ENCODE data around the gene ROR2. TPM values are rescaled to one million over a fixed set of nuclear protein-coding genes. Genes with fewer than 3 reads are reported as not detected.

ROR2 gene
- total RNA-seq, 4 donors from 2014 or later, result 1.8 to 4.2 (median 2.7) TPM

DNA sequence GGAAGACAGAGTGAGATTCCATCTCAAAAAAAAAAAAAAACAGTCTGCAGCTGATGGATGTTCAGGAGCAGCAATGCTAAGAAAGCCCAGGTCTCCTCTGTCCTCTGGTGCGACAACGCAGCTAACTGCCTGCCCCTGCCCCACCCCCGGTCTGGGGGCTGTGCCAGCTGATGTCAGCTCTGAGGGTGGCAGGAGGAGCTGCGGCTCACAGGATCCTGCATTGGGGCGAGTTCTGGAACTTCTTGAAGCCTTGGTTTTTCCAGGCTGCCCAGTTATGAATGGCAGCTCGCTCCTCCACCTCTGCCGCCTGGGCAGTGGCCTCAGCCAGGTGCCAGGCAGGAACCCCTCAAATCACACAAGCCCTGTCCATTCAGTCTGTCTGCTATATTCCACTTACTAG, 113.5 kb downstream of the ROR2 start:
- Histone ChIP-seq H3K36me3 (no peaks in the 10 kb centered on the region), H3K27me3 (no peaks in the 10 kb centered on the region), H3K27ac (no peak overlapping the region), H3K9me3 (no peaks in the 10 kb centered on the region), H3K4me3 (no peak overlapping the region), H3K4me1 (peaks cover 0 to 11% (median 0%) of the 10 kb centered on the region in 4 donors)
- WGBS, 2 donors, result 54 to 70% methylated on average over 5 to 7 of the region's 7 CpGs
- no peak for DNase-seq (ENCODE audit: low spot score in 2 of 2)
- no peak for TF ChIP-seq EP300 (IDR thresholded peaks at IDR 0.05)
- TF ChIP-seq, protein P1, sequence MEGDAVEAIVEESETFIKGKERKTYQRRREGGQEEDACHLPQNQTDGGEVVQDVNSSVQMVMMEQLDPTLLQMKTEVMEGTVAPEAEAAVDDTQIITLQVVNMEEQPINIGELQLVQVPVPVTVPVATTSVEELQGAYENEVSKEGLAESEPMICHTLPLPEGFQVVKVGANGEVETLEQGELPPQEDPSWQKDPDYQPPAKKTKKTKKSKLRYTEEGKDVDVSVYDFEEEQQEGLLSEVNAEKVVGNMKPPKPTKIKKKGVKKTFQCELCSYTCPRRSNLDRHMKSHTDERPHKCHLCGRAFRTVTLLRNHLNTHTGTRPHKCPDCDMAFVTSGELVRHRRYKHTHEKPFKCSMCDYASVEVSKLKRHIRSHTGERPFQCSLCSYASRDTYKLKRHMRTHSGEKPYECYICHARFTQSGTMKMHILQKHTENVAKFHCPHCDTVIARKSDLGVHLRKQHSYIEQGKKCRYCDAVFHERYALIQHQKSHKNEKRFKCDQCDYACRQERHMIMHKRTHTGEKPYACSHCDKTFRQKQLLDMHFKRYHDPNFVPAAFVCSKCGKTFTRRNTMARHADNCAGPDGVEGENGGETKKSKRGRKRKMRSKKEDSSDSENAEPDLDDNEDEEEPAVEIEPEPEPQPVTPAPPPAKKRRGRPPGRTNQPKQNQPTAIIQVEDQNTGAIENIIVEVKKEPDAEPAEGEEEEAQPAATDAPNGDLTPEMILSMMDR (IDR thresholded peaks at IDR 0.05), result no peak
- no peak for TF ChIP-seq POLR2A (IDR thresholded peaks at IDR 0.05)

DNA sequence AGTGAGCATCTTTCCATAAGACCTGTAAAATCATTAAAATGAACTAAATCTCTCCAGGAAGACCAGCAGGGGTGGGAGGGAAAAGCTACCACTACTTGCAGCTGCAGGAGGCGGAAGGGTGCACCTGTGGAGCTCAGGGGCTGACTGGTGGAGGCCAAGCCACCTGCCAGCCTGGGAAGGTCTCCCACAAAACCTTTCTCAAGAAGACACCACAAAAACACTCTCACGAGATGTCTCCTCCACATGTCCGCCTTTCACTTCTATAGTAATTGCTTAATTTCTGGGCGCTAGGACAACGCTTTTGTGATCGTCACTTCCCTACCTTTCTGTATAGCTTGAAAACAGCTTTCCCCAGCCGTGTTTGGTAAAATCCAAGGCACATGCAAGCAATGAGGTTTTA, 114.4 kb downstream of the ROR2 start:
- Histone ChIP-seq H3K4me1 (peaks cover 0 to 11% (median 0%) of the 10 kb centered on the region in 4 donors), H3K4me3 (no peak overlapping the region), H3K27ac (no peak overlapping the region), H3K27me3 (no peaks in the 10 kb centered on the region), H3K9me3 (no peaks in the 10 kb centered on the region), H3K36me3 (no peaks in the 10 kb centered on the region)
- DNase-seq (ENCODE audit: low spot score in 2 of 2), result no peak
- TF ChIP-seq EP300 (IDR thresholded peaks at IDR 0.05), result no peak
- TF ChIP-seq, protein P1 (IDR thresholded peaks at IDR 0.05), result no peak
- TF ChIP-seq POLR2A (IDR thresholded peaks at IDR 0.05), result no peak
- 92 to 95% methylated on average over 7 of the region's 7 CpGs for WGBS, 2 donors

DNA sequence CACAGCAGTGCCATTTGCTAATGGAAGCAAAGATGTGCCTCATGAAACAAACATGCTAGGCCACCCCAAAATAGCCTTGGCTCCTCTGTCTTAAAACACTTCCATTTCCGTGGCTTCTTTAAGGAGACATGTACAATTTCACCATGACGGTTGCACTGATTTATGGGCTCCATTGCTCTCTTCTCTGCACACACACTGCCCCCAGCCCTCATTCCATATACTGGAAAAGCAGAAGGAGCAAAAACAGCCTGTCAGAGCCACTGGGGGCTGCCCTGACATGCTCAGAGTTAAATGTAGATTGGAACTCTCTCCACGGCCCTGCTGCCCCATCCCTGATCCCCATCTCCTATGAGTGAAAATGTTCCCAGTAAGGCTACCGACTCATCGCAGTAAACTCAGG, 114.8 kb downstream of the ROR2 start:
- Histone ChIP-seq H3K27me3 (no peaks in the 10 kb centered on the region), H3K4me3 (no peak overlapping the region), H3K36me3 (no peaks in the 10 kb centered on the region), H3K9me3 (no peaks in the 10 kb centered on the region), H3K27ac (no peak overlapping the region), H3K4me1 (peaks cover 0 to 11% (median 0%) of the 10 kb centered on the region in 4 donors)
- TF ChIP-seq, protein P1 (IDR thresholded peaks at IDR 0.05), result no peak
- TF ChIP-seq POLR2A (IDR thresholded peaks at IDR 0.05) (no peak), EP300 (IDR thresholded peaks at IDR 0.05) (no peak)
- DNase-seq (ENCODE audit: low spot score in 2 of 2), result no peak
- WGBS, 2 donors, result 74 to 81% methylated on average over 5 of the region's 5 CpGs

DNA sequence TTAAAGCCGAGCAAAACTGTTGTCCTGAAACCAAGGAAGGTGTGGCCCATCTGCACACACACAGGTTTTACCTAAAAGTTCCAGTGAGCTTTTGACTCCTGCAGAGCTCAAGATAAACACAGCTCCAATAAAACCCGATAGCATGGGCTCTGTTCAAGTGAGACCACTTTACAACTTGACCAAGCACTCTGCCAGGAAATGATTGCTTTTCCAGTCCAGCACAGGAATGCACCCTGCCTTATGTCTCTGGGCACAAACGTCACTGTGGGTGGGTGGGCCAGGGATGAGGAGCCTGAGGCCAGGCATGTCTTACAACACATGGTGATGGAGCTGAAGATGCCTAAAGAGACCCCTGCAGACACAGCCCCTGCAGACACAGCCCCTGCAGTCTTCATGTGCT, 115.3 kb downstream of the ROR2 start:
- H3K36me3 ChIP-seq, result no peaks in the 10 kb centered on the region
- H3K4me1 ChIP-seq, result peaks cover 0 to 11% (median 0%) of the 10 kb centered on the region in 4 donors
- H3K9me3 ChIP-seq, result no peaks in the 10 kb centered on the region
- TF ChIP-seq, protein P1 (IDR thresholded peaks at IDR 0.05), result no peak
- TF ChIP-seq POLR2A (IDR thresholded peaks at IDR 0.05), result no peak
- TF ChIP-seq EP300 (IDR thresholded peaks at IDR 0.05), result no peak
- no peak for DNase-seq (ENCODE audit: low spot score in 2 of 2)
- 39 to 60% methylated on average over 3 of the region's 3 CpGs for WGBS, 2 donors
- H3K27ac ChIP-seq, result no peak overlapping the region
- no peaks in the 10 kb centered on the region for H3K27me3 ChIP-seq
- H3K4me3 ChIP-seq, result no peak overlapping the region

DNA sequence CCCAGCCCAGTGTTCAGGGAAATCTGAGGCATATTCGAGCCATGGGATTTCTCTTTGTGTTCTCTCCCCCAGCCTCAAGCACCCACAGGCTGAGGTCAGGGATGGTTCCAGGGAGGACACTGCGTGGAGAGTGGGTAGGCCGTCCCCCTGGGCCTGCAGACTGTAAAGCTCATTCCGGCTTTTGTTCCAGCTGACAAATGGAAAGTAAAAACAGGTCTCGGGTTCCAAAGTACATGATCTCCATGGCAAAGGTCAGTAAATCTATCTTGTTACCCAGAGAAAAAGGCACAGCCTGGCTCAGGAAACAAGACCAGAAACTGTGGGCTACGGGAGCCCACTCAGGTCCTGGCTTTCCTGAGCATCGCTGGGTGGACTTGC, 116.2 kb downstream of the ROR2 start:
- no peaks in the 10 kb centered on the region for H3K27me3 ChIP-seq
- H3K4me1 ChIP-seq, result peaks cover 0 to 9% (median 0%) of the 10 kb centered on the region in 4 donors
- 57 to 58% methylated on average over 7 of the region's 7 CpGs for WGBS, 2 donors
- no peak overlapping the region for H3K27ac ChIP-seq
- no peak overlapping the region for H3K4me3 ChIP-seq
- H3K36me3 ChIP-seq, result no peaks in the 10 kb centered on the region
- DNase-seq (ENCODE audit: low spot score in 2 of 2), result no peak
- TF ChIP-seq, protein P1 (IDR thresholded peaks at IDR 0.05), result no peak
- TF ChIP-seq EP300 (IDR thresholded peaks at IDR 0.05) (no peak), POLR2A (IDR thresholded peaks at IDR 0.05) (no peak)
- H3K9me3 ChIP-seq, result no peaks in the 10 kb centered on the region
